ENCODE measurements around the gene LMBRD1.

DNA sequence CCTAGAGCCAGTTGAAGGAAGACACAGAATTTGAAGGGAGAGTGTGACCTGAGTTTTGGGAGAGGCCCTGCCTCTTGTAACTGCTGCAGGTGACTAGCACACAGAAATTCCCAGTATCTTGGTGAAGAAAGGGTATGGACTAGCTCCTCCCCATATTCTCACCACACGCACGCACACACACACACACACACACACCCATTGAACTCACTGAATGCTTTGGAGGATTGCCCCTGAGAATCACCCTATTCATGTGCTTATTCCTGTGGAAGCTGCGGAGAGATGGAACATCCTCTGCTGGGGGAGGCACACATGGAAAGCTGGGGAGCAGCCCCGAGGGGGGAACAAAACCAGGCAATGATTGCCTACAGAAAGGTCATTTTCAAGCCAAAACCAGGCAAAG, 6.2 kb upstream of the LMBRD1 start:
- TF ChIP-seq, protein P1, sequence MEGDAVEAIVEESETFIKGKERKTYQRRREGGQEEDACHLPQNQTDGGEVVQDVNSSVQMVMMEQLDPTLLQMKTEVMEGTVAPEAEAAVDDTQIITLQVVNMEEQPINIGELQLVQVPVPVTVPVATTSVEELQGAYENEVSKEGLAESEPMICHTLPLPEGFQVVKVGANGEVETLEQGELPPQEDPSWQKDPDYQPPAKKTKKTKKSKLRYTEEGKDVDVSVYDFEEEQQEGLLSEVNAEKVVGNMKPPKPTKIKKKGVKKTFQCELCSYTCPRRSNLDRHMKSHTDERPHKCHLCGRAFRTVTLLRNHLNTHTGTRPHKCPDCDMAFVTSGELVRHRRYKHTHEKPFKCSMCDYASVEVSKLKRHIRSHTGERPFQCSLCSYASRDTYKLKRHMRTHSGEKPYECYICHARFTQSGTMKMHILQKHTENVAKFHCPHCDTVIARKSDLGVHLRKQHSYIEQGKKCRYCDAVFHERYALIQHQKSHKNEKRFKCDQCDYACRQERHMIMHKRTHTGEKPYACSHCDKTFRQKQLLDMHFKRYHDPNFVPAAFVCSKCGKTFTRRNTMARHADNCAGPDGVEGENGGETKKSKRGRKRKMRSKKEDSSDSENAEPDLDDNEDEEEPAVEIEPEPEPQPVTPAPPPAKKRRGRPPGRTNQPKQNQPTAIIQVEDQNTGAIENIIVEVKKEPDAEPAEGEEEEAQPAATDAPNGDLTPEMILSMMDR (IDR thresholded peaks at IDR 0.05; ENCODE audit: borderline replicate concordance, extremely low read depth, low read length, poor library complexity, severe bottlenecking): no peak
- no peak for TF ChIP-seq EZH2 (IDR thresholded peaks at IDR 0.05; ENCODE audit: borderline replicate concordance, low read depth, low read length, severe bottlenecking)
